Measurements from ENCODE around the gene TMEM200C.
"Not testable (repeated sequence)": the region's sequence is repeated elsewhere in the genome, so short reads cannot be mapped to it uniquely, and the experiment has no call there.

TMEM200C gene

DNA sequence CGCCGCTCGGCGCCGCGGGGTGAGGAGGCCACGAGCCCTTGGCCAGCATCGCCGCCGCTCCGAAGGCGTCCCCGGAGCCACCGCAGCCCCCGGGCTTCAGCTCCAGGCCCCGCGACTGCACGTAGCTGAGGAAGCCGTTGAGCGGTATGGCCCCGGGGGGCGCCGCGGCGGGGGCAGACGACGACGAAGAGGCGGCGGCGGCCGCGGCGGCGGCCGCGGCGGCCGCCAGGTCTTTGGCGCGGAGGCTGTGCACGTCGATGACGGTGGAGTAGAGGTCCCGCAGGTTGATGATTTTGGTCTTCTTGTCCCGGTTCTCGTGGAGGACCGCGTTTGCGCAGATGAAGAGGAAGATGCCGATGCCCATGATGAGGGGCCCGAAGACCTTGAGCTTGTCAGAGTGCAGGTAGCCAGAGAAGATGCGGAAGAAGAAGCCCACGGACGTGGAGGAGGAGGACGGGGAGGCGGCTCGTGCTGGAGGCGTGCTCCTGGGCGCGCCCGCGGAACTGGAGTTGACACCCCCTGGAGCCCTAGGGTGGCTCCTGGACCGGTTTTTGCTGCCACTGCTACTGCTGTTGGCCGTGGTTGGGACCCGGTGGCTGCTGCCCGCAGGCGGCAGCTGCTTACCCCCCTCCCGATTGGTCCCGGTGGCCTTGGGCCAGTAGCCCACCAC, 4.0 kb downstream of the TMEM200C start:
- DNase-seq, result no peak

DNA sequence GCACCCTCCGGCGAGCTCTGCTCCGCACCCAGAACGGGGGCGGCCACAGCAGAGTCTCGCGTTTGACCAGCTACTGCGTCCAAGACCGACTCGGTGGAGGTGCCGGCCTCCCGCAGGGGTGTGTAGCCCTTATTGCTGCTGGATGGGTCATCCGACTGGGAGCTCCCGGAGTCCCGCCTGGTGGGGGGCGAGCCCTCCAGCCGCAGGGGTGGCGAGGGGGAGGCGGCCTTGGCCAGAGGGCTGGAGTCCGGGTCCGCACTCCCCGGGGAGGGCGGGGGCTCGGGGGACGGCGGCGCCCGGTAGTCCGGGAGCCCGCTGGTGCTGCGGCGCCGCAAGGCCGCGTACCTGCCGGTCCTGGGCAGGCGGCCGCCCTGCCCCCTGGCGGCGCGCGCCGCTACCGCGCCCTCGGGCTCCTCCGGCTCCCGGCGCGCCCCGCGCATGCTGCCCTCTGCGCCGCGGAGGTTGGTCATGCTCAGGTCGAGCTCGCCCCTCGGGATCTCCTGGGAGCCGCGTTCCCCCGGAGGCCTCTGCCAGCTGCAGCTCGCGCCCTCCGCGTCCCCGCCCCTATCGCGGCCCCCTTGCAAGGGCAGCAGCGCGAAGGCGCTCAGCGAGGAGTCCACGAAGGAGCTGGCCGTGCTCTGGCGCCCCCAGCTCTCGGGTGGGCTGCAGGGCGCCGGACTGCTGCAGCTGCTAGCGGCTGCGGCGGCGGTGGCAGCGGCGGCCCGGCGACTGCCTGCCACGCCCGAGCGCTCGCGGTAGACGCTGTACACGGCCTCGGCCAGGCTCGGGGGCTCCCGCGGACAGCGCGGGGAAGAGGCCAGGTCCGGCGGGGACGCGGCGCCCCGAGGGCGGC, 4.8 kb downstream of the TMEM200C start:
- DNase-seq, result peak; percentile 2

DNA sequence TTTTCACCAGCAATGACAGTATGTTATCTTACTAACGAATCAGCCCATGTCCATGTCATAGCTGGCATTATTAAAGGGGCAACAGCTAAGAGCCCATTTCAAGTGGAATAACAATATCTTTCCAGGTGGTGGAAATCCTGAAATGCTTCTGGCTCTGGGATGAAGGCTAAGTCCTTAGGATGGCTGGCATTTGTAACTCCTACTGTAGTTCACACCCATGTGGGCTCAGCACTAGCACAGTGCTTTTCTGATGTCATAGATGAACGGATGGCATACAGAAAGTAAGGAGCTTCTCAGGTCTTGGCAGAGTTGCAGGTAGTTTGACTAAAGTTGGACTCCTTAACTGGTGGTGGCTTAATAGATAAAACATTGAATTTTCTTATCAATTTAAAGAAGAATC, 10.0 kb downstream of the TMEM200C start:
- DNase-seq, result no peak

DNA sequence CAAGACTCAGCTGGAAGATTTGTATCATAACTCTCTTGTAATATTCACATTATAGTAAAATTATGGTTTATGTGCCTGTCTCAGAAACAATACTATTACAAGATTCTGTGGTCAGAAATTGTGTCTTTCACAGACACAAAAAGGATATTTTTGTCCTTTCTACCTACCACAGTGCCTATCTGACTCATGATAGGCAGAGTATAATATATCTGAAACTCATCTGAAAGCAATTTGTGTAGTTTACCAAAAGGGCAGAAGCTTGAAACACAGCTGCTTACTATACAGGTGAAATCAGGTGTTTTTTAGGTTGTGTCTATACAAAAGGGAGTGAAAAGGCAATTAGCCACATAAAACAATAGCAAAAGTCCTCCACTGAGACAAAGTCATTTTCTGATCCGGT, 10.9 kb downstream of the TMEM200C start:
- no peak for DNase-seq

DNA sequence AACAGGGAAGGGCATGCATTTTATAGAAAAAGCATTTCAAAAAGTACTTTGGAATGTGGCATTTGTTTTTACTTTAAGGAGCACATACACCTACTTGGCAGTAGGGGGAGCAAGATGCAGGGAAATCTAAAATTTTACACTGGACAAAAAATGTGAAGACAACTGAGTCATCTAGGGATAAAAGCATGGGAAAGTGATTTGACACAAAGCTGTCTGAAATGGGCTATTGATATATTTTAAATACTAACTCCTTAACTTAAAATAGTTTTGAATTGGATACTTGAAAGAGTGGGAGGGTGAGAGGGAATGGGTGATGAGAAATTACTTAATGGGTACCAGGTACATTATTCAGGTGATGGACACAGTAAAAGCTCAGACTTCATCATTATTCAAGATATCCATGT, 15.8 kb downstream of the TMEM200C start:
- DNase-seq, result peak; percentile 5

DNA sequence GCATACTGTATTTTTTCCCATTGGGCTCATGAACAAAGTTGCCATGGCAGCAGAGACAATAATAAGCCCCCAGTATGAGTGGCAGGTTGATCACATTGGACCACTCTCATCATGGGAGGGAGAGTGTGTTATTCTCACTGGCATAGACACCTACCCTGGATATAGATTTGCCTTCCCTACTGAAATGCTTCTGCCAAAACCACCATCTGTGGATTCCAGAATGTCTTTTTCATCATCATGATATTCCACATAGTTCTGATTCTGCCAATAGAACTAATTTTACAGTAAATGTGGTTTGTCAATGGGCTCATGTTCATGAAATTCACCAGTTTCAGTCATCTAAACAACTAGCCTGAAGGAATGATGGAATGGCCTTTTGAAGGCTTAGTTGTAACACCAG, 18.4 kb downstream of the TMEM200C start:
- DNase-seq, result no peak

DNA sequence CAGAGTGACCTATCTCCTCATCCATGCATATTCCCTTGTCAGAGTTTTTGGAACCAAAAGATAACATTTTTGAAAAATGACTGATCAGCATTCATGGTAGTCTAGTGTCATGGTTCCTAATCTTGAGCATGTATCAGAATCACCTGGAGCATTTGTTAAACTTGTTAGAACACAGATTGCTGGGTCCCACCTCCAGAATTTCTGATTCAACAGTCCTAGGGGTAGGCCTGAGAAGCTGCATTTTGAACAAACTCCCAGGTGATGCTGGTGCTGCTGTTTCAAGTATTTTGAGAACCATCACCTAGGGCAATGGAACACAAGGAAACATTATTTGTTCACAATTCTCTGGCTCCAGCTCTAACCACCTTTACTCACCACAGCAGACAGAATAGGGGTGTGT, 21.0 kb downstream of the TMEM200C start:
- no peak for DNase-seq

DNA sequence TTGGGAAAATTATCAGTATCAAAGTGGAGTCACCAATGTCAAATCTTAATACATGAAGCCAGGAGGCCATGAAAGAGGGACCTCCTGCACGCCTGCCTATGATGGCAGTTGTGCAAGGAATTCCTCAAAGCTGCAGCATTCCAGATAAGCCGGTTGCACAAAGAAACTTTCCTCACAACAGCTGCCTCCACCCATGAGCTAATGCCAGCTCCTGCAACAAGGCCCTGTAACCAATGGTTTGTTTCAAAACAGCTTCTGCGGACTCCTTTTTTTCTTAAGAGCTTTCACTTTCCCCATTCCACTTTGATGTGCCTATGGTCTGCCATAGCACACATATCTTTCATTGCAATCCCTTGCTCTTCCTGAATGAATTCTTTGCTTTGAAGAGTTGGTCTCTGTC, 22.4 kb downstream of the TMEM200C start:
- DNase-seq, result no peak

DNA sequence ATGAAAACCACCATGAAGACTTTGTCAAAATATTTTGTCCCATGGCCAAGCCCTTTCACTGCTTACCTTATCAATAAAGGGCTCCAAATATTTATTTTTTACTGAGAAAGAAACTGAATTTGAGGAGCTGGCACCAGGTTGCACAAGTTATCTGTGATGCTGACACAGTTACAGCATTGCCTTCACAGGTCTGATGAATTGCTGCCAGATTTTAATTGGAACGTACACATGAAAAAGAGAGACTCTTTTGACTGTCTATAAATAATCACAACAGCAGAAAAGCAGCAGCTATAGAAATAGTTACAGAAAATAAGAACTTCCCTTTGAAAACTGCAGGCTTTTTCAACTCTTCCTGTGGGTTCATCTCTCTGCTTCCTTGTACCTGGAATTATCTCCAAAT, 23.9 kb downstream of the TMEM200C start:
- no peak for DNase-seq

DNA sequence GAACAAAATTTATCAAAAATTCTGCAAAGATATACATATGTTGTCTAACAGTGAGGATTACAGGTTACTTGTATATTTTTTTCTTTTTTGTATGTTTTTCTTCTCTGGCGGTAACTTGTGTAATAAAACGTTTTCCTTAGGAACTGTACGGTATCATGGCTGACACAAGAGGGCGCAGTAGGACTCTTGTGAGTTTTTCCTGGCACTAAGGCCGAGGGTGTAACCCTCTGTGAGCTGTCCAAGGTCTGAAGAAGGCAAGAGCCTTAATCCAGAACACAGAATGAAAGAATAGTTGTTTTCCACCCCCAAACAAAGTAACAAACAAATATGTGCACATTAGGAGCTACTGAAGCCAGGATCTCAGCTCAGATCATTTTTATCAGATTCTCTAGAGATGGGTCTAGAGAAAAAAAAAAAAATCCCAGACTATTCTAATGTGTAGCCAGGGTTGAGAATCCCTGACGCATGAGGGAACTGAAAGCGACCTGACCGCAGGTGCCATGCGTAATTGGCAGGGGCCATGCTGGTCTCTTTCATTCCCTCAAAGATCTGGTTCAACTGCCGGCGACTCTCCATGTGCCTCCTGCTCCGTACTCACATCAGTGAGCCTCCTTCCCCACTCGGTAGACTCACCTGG, 27.0 kb downstream of the TMEM200C start:
- peak; percentile 3 for DNase-seq

DNA sequence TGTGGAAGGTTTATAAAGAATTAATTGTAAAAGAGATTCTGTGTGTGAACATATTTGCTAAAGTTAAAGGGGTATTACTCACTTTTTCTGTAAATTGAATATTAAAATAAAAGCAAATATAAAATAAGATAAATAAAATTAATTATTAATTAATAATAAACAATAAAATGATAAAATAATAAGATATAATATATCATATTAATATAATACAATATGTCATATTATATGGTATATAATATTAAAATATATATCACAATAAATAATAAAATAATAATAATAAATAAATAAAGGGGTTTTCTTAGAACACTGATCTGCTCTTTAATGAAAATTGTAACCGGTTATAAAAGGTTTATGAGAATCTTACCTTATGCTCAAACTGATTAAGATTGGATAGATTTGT, 29.8 kb downstream of the TMEM200C start:
- DNase-seq, result no peak

DNA sequence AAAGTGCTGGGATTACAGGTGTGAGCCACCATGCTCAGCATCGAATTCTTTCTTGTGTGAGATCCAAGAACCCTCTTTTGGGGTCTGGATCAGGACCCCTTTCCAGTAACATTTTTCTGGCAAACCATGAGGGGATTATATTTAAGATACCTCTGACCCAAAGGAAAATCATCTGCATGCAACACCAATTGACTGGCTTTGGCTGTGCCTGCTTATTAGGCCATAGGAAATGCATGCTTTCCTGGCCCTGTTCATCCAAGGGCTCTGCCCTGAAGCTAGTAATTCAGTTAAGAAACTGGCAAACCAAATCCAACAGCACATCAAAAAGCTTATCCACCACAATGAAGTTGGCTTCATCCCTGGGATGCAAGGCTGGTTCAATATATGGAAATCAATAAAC, 33.2 kb downstream of the TMEM200C start:
- not testable (repeated sequence) for DNase-seq

DNA sequence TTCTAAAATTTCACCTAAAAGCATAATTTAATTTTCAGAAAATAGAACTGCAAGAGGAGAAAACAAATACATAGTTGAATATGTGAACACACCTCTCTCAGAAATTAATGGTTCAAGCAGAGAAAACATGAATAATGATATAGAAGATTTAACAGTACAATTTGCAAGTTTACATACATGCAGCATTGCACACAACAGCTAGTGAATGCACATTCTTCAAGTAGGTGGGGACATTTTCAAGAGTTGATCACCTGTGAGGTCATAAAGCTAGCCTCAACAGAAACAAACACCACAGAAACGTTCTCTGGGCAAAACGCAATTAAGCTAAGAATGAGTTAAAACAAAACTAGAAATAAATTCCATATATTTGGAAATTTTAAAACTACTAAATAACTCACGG, 38.1 kb downstream of the TMEM200C start:
- no peak for DNase-seq

DNA sequence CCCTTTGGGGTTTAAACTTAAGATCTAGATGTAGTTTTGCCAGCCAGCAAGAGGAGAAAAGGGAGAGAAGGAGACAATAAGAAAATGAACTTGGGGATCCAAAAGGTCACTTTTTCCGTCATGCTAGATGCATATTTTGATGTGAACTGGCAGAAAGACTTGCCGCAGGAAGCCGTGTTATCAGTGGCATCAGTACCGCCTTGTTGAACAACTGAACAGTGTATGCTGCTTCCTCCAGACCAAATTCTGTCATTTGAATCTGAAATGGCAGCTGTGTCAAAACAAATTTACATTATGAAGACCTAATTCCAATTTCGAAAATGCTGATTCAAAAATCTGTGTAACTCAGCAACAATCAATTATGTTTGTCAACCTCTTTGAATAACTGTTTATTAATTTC, 42.1 kb downstream of the TMEM200C start:
- no peak for DNase-seq

DNA sequence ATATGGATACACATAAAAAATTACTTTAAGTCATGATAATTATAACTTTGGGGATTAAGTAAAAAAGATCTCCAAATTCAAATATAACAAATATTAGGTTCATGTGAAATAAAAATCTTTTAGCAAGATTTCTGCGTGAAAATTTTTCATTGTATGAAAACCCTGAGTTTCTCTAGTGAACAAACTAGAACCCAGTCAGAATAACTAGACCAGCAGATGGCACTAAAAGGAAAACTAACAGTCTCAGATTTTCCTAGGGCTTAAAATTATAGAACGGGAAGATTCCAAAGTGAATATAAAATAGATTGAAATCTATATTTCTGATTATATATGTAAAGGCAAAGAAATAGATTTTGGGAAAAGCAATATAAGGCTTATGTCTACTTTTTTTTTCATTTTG, 43.3 kb downstream of the TMEM200C start:
- DNase-seq, result no peak

DNA sequence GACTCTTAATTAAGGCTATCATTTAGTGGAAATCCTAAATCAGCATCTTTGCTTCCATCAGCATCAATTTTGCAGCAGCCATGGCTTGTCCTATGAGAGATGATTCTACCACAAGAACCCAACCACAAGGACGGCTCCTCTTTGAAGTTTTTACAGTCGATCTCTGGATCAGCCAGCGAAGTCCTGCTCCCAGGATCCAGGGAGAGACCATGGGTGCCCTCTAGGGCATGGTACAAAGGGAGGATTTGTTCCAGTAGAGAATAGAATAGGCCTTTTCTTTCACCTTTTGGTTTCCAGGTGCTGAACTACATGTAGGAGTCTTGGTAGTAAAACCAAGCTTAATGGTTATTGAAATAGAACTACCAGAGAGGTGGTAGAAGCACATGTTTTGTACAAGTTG, 52.7 kb downstream of the TMEM200C start:
- no peak for DNase-seq

DNA sequence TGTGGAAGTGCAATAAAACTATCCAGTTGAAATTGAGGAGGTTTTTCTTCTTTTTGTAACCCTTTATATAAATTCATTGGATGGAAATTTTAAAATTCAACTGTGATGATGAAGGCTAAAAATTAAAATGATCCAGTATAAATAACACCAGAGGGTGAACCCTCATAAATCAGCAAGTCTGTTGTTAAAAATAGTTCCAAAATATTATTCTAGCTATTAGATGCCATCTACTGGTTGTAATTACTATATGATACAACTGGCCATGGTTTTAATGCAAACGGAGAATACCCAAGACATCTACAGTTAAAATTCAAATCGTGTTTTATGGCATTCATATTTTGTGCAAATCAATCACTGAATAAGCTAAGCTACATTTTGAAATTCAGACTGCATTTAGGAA, 53.8 kb downstream of the TMEM200C start:
- DNase-seq, result no peak

DNA sequence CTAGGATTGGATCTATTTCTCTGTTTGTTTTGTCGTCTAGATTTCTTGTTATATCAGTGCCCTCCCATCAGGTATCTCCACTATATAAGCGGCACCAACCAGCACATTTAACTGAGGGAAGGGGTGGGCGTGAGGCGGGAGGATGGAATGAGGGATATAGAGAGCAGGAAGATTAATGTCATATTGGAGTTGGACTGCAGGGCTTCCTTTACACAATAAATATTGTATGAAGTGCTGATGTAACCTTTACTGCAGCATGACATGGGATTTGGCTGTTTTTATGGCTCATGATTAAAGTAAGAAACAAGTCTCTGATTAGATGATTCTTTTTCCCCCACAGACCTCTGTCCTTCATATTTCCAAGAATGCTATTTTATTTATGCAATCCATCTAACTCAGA, 54.8 kb downstream of the TMEM200C start:
- no peak for DNase-seq

DNA sequence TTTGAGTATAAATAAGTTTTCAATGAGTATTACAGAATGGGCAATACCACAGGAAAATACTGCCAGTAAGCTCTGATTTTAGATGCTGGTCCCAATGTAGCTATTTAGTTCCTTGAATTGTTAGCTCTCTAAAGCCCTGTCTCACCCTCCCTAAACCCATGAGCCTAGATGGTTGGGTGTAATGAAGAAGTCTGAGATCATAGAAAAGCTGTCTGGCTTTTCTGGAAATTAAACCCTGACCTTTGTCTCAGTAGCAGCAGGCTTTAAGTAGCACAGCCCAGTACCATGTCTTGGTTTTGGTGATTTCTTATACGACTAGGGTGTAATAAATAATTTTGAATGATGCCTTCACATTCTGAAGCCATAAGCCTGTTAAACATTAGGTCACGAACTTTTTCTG, 55.3 kb downstream of the TMEM200C start:
- DNase-seq, result no peak

DNA sequence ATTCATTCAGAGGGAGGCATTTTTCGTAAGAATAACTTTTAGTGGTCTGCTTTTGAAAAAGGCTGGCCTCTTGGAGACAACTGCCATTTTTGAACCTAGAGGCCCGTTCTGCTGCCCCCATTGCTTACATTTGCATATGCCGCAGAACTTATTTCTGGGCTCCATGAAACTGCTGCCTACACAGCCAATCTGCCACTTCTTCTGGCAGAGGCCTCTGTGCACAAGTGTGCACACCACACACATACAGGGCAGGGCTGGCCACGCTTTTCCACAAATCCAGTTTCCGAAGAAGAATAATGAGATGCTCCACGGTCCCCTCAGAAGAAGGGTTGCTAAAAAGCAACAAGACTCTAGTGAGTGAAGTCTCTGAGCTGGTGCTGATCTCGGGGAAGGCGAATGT, 56.2 kb downstream of the TMEM200C start:
- no peak for DNase-seq

Data from CD4-positive, alpha-beta T cell treated with Interleukin-17A for 1 hour (primary cell).